GM21423 (cell line): ENCODE measurements around the gene RAB42.
"Not testable (repeated sequence)": the region's sequence is repeated elsewhere in the genome, so short reads cannot be mapped to it uniquely, and the experiment has no call there.

Source experiments
- ATAC-seq: cut with Tn5 transposase; IDR thresholded peaks from one replicate; pipeline ENCODE4 v1.9.1; 2021; ENCODE audit warnings: mild to moderate bottlenecking, moderate library complexity; ENCODE audit not compliant: unreplicated experiment

Gene RAB42

GRCh38 chr1:28591708-28592320 is at the start of gene RAB42:
RAB42 (plus strand) TSS chr1:28592265; CDS start chr1:28592512, 247 bp downstream.
- ATAC-seq = peak; percentile 50

- no peak for ATAC-seq
These were observed 46.8 kb upstream of the RAB42 start for GRCh38 chr1:28545246-28545628.

- no peak for ATAC-seq
These were observed 43.7 kb upstream of the RAB42 start for GRCh38 chr1:28548318-28548717.

- no peak for ATAC-seq
These were observed 40.7 kb upstream of the RAB42 start for GRCh38 chr1:28551381-28551780.

GRCh38 chr1:28552758-28553663 is 39.1 kb upstream of the RAB42 start, which contains the start of gene TRNAU1AP:
TRNAU1AP (plus strand) TSS chr1:28553085; CDS start chr1:28553111, 26 bp downstream.
- peak; percentile 90 for ATAC-seq

GRCh38 chr1:28560886-28561285 is 31.2 kb upstream of the RAB42 start:
- no peak for ATAC-seq

- ATAC-seq = no peak
These were observed 27.8 kb upstream of the RAB42 start for GRCh38 chr1:28564310-28564709.

- ATAC-seq = no peak
These were observed 27.0 kb upstream of the RAB42 start for GRCh38 chr1:28565040-28565439.

- ATAC-seq = no peak
These were observed 26.3 kb upstream of the RAB42 start for GRCh38 chr1:28565726-28566125.

- no peak for ATAC-seq
These were observed 25.1 kb upstream of the RAB42 start for GRCh38 chr1:28566931-28567330.

- ATAC-seq = no peak
These were observed 20.2 kb upstream of the RAB42 start for GRCh38 chr1:28571911-28572310.

- not testable (repeated sequence) for ATAC-seq
These were observed 19.2 kb upstream of the RAB42 start for GRCh38 chr1:28572891-28573290.

GRCh38 chr1:28573564-28573963 is 18.5 kb upstream of the RAB42 start:
- ATAC-seq = no peak

- no peak for ATAC-seq
These were observed 14.9 kb upstream of the RAB42 start for GRCh38 chr1:28577052-28577678.

GRCh38 chr1:28577738-28578536 is 14.1 kb upstream of the RAB42 start:
- ATAC-seq = no peak

GRCh38 chr1:28578696-28579218 is 13.3 kb upstream of the RAB42 start:
- ATAC-seq = no peak

GRCh38 chr1:28579401-28579800 is 12.7 kb upstream of the RAB42 start:
- ATAC-seq = no peak

GRCh38 chr1:28580722-28581530 is 11.1 kb upstream of the RAB42 start:
- ATAC-seq = peak; percentile 17

- ATAC-seq = peak; percentile 83
These were observed 10.4 kb upstream of the RAB42 start for GRCh38 chr1:28581531-28582247.
